NCI-H510A (cell line): Measurements from ENCODE around the gene PGM2L1.
"Not testable (repeated sequence)": the region's sequence is repeated elsewhere in the genome, so short reads cannot be mapped to it uniquely, and the experiment has no call there.

ENCODE experiments used
- DNase-seq: peaks from one replicate; lab custom pipeline; 2025; lab: John Stamatoyannopoulos, UW

The PGM2L1 gene

GRCh38 chr11:74398244-74399159, at the start of gene PGM2L1:
TSS of gene PGM2L1 (minus strand) at chr11:74398433. CDS start at chr11:74398161, 272 bp downstream.
- peak; percentile 93 for DNase-seq

- DNase-seq = no peak
These were observed 49.5 kb upstream of the PGM2L1 start for GRCh38 chr11:74447720-74448119.

- DNase-seq = no peak
These were observed 48.3 kb upstream of the PGM2L1 start for GRCh38 chr11:74446532-74446938.

GRCh38 chr11:74444173-74444826, 46.1 kb upstream of the PGM2L1 start:
- peak; percentile 15 for DNase-seq

GRCh38 chr11:74443071-74443864, 45.0 kb upstream of the PGM2L1 start:
- DNase-seq = peak; percentile 24

- DNase-seq = no peak
These were observed 44.4 kb upstream of the PGM2L1 start for GRCh38 chr11:74442636-74443035.

GRCh38 chr11:74438681-74439080, 40.4 kb upstream of the PGM2L1 start:
- no peak for DNase-seq

GRCh38 chr11:74437441-74438042, 39.3 kb upstream of the PGM2L1 start:
- no peak for DNase-seq

GRCh38 chr11:74434528-74434927, 36.3 kb upstream of the PGM2L1 start:
- DNase-seq = no peak

- DNase-seq = no peak
These were observed 31.0 kb upstream of the PGM2L1 start for GRCh38 chr11:74429205-74429604.

GRCh38 chr11:74427384-74427886, 29.2 kb upstream of the PGM2L1 start:
- DNase-seq = no peak

GRCh38 chr11:74425100-74425499, 26.9 kb upstream of the PGM2L1 start:
- DNase-seq = no peak

GRCh38 chr11:74418509-74418895, 20.3 kb upstream of the PGM2L1 start:
- no peak for DNase-seq

- no peak for DNase-seq
These were observed 19.8 kb upstream of the PGM2L1 start for GRCh38 chr11:74417860-74418508.

- DNase-seq = peak; percentile 48
These were observed 19.2 kb upstream of the PGM2L1 start for GRCh38 chr11:74417379-74417804.

GRCh38 chr11:74416974-74417373, 18.7 kb upstream of the PGM2L1 start:
- not testable (repeated sequence) for DNase-seq

GRCh38 chr11:74412733-74413359, 14.6 kb upstream of the PGM2L1 start:
- DNase-seq = no peak

GRCh38 chr11:74412321-74412720, 14.1 kb upstream of the PGM2L1 start:
- no peak for DNase-seq

- no peak for DNase-seq
These were observed 11.4 kb upstream of the PGM2L1 start for GRCh38 chr11:74409633-74410032.

GRCh38 chr11:74403607-74404321, 5.5 kb upstream of the PGM2L1 start:
- DNase-seq = no peak
